ENCODE results near the gene KLK14.

GRCh38 chr19:51103926-51104341 lies 21.2 kb upstream of the KLK14 start:
- no peak for TF ChIP-seq CTCF (IDR thresholded peaks at IDR 0.05)
- no peak for TF ChIP-seq POLR2A (IDR thresholded peaks at IDR 0.05)
- TF ChIP-seq EP300 (IDR thresholded peaks at IDR 0.05) = no peak
